ENCODE results near the gene FGD6. TPM values are rescaled to one million over a fixed set of nuclear protein-coding genes. Genes with fewer than 3 reads are reported as not detected.
"Not testable (repeated sequence)": the region's sequence is repeated elsewhere in the genome, so short reads cannot be mapped to it uniquely, and the experiment has no call there.

The FGD6 gene
- total and polyA plus RNA-seq, 2 experiments from 2014 or later: 3.0 to 5.9 TPM

DNA sequence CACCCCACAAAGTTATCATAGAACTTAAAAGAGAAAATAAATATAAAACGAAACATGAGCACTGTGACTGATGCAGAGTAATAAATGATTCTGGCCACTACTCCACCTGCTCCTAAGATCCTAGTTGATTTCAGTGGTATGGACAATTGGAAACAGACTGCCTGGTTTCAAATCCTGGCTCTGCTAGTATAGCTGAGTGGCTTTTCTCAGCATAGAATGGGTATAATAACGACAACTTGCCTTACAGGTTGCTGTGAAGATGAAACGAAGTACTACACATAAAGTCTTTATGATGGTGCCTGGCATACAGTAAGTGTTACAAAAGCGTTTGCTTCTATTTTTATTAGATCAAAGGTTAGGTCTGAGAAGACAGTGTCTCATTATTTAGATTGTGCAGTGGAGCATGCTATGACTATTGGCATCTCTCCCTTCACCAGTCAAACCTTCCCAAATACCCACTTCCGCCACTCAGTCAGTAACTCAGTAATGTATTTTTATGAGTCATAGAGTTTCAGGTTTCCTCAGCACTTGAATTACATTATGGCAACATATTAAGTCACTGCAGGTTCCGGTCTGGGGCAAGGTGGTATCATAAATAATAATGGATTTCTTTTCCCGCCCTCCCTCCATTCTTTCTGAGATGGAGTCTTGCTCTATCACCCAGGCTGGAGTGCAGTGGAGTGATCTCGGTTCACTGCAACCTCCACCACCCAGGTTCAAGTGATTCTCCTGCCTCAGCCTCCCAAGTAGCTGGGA lies 114.2 kb downstream of the FGD6 start:
- in situ Hi-C loops (cut with MboI): loop anchor here (25.0 kb wide), 1 partner anchor 434 kb away; no protein-coding TSS in a partner anchor
- no peaks in the 10 kb centered on the region for H3K79me2 ChIP-seq (ENCODE audit: insufficient read depth)
- H3K4me1 ChIP-seq (ENCODE audit: insufficient read depth): no peaks in the 10 kb centered on the region
- H3K9me2 ChIP-seq (ENCODE audit: insufficient read depth): no peaks in the 10 kb centered on the region
- no peak overlapping the region for H3K9ac ChIP-seq
- TF ChIP-seq EZH2 (IDR thresholded peaks at IDR 0.05; ENCODE audit: insufficient read depth, poor library complexity, severe bottlenecking): no peak
- no peak for TF ChIP-seq EZH2phosphoT487 (IDR thresholded peaks at IDR 0.05; ENCODE audit: insufficient read depth, low read depth)
- no peaks in the 10 kb centered on the region for H3F3A ChIP-seq (ENCODE audit: insufficient read depth)
- no peaks in the 10 kb centered on the region for H3K36me3 ChIP-seq (ENCODE audit: low read depth)
- no peak overlapping the region for H3K27ac ChIP-seq
- 85 to 89% methylated on average over 8 of the region's 8 CpGs for WGBS, 2 experiments (ENCODE audit: low coverage in 1 of 2, low lambda C conversion rate in 2 of 2, missing lambda C conversion rate in 2 of 2)
- H4K20me1 ChIP-seq (ENCODE audit: insufficient read depth): no peaks in the 10 kb centered on the region
- no peaks in the 10 kb centered on the region for H3K27me3 ChIP-seq (replicated peaks; ENCODE audit: insufficient read depth)
- no peaks in the 10 kb centered on the region for H3K9me3 ChIP-seq (ENCODE audit: low read depth)
- no peak overlapping the region for H3K4me2 ChIP-seq (ENCODE audit: unreplicated experiment)
- peak; percentile 62 for DNase-seq
- no peak overlapping the region for H2AFZ ChIP-seq
- no peak overlapping the region for H3K4me3 ChIP-seq

- not testable (repeated sequence) for H3F3A ChIP-seq (ENCODE audit: insufficient read depth); H3K9me3 ChIP-seq (ENCODE audit: low read depth); DNase-seq; H3K27ac ChIP-seq; H3K9ac ChIP-seq; H4K20me1 ChIP-seq (ENCODE audit: insufficient read depth); H3K4me2 ChIP-seq (ENCODE audit: unreplicated experiment); H2AFZ ChIP-seq; H3K4me3 ChIP-seq; H3K9me2 ChIP-seq (ENCODE audit: insufficient read depth); H3K36me3 ChIP-seq (ENCODE audit: low read depth); H3K4me1 ChIP-seq (ENCODE audit: insufficient read depth); H3K27me3 ChIP-seq (replicated peaks; ENCODE audit: insufficient read depth); H3K79me2 ChIP-seq (ENCODE audit: insufficient read depth)
- 88 to 94% methylated on average over 5 of the region's 5 CpGs for WGBS, 2 experiments (ENCODE audit: low coverage in 1 of 2, low lambda C conversion rate in 2 of 2, missing lambda C conversion rate in 2 of 2)
- in situ Hi-C loops (cut with MboI): loop anchor here (25.0 kb wide), 1 partner anchor 435 kb away; no protein-coding TSS in a partner anchor
Measured at GRCh38 chr12:95101957-95102356, 115.3 kb downstream of the FGD6 start.

DNA sequence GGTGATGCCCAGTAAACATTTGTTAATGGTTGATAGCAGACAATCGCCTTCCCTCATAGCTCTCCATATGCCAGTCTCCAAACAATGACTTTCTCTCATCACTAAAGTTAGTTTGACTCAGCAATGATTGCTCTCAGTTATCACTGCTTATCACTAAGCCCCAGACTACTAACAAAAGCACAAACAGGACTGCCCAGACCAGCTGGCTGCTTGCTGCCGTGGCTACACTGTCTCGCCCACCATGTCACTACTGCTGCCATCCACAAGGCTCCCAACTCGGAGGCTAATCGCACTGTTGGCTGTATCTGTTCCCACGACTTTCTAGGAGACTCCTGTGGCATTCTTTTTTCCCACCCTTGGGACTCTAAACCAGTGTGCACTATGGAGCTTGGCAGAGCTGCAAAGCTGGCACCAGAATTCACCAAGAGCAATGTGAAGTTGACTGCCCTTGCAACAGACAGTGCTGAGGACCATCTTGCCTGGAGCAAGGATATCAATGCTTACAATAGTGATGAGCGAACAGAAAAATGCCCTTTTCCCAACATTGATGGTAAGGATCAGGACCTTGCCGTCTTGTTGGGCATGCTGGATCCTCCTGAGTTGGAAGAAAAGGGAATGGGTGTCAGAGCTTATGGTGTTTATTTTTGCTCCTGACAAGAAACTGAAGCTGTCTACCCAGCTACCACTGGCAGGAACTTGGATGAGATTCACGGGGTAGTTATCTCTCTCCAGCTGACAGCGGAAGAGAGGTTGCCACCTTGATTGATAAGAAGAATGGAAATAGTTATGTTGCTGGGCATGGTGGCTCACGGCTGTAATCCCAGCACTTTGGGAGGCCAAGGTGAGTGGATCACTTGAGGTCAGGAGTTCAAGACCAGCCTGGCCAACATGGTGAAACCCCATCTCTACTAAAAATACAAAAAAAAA lies 116.7 kb downstream of the FGD6 start:
- H3K9me2 ChIP-seq (ENCODE audit: insufficient read depth): no peaks in the 10 kb centered on the region
- H3K4me3 ChIP-seq: no peak overlapping the region
- no peak overlapping the region for H3K4me2 ChIP-seq (ENCODE audit: unreplicated experiment)
- no peaks in the 10 kb centered on the region for H3K36me3 ChIP-seq (ENCODE audit: low read depth)
- no peak for DNase-seq
- no peak overlapping the region for H3K9ac ChIP-seq
- H3K79me2 ChIP-seq (ENCODE audit: insufficient read depth): no peaks in the 10 kb centered on the region
- no peak overlapping the region for H3K27ac ChIP-seq
- no peaks in the 10 kb centered on the region for H3F3A ChIP-seq (ENCODE audit: insufficient read depth)
- in situ Hi-C loops (cut with MboI): loop anchor here (25.0 kb wide), 1 partner anchor 437 kb away; no protein-coding TSS in a partner anchor
- H2AFZ ChIP-seq: no peak overlapping the region
- TF ChIP-seq EZH2 (IDR thresholded peaks at IDR 0.05; ENCODE audit: insufficient read depth, poor library complexity, severe bottlenecking): no peak
- no peak for TF ChIP-seq EZH2phosphoT487 (IDR thresholded peaks at IDR 0.05; ENCODE audit: insufficient read depth, low read depth)
- no peaks in the 10 kb centered on the region for H3K4me1 ChIP-seq (ENCODE audit: insufficient read depth)
- WGBS, 2 experiments (ENCODE audit: low coverage in 1 of 2, low lambda C conversion rate in 2 of 2, missing lambda C conversion rate in 2 of 2): 89 to 91% methylated on average over 11 of the region's 11 CpGs
- H3K27me3 ChIP-seq (replicated peaks; ENCODE audit: insufficient read depth): no peaks in the 10 kb centered on the region
- H3K9me3 ChIP-seq (ENCODE audit: low read depth): no peaks in the 10 kb centered on the region
- no peaks in the 10 kb centered on the region for H4K20me1 ChIP-seq (ENCODE audit: insufficient read depth)

DNA sequence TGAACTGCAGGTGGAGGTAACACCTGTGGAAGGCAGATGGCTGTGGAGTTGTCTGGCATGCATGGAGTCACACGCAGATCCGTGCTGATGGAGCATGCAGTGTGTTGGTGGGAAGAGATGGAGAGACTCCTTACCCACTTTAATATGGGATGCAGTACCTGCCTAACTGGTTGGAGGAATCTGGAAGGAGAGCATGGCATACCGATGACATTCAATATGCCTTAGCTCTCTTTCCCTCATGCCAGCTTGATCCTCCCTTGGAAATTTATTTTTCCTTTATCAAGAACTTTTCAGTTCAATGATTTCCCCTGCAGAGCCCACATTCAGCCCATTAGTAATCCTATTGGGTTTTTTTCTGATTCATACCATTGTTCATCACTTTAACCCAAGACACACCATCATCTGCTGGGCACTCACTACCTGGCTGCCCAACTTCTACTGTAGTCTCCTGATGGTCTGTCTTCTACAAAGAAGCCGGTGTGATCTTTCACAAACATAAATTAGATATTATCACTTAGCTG lies 117.9 kb downstream of the FGD6 start:
- no peaks in the 10 kb centered on the region for H3K27me3 ChIP-seq (replicated peaks; ENCODE audit: insufficient read depth)
- H4K20me1 ChIP-seq (ENCODE audit: insufficient read depth): no peaks in the 10 kb centered on the region
- no peaks in the 10 kb centered on the region for H3K9me2 ChIP-seq (ENCODE audit: insufficient read depth)
- H3K27ac ChIP-seq: no peak overlapping the region
- no peak for TF ChIP-seq EZH2 (IDR thresholded peaks at IDR 0.05; ENCODE audit: insufficient read depth, poor library complexity, severe bottlenecking)
- TF ChIP-seq EZH2phosphoT487 (IDR thresholded peaks at IDR 0.05; ENCODE audit: insufficient read depth, low read depth): no peak
- H3K79me2 ChIP-seq (ENCODE audit: insufficient read depth): no peaks in the 10 kb centered on the region
- no peak overlapping the region for H3K9ac ChIP-seq
- H3F3A ChIP-seq (ENCODE audit: insufficient read depth): no peaks in the 10 kb centered on the region
- H3K4me1 ChIP-seq (ENCODE audit: insufficient read depth): no peaks in the 10 kb centered on the region
- H3K9me3 ChIP-seq (ENCODE audit: low read depth): no peaks in the 10 kb centered on the region
- WGBS, 2 experiments (ENCODE audit: low coverage in 1 of 2, low lambda C conversion rate in 2 of 2, missing lambda C conversion rate in 2 of 2): 88 to 96% methylated on average over 4 of the region's 4 CpGs
- H3K4me2 ChIP-seq (ENCODE audit: unreplicated experiment): no peak overlapping the region
- in situ Hi-C loops (cut with MboI): no loop called here
- no peak for DNase-seq
- H3K4me3 ChIP-seq: no peak overlapping the region
- H3K36me3 ChIP-seq (ENCODE audit: low read depth): no peaks in the 10 kb centered on the region
- no peak overlapping the region for H2AFZ ChIP-seq
